Breast epithelium (tissue), 3 donors: Measurements from ENCODE around the gene FMN1.

Experiments
- POLR2A ChIP-seq: fragments of 450-650 bp; IDR thresholded peaks from one replicate; pipeline ENCODE4 v1.6.1; 2016; ENCODE audit warnings: antibody characterized with exemption, mild to moderate bottlenecking, moderate library complexity
- POLR2AphosphoS5 ChIP-seq, 3 donors: sonication (generic); formaldehyde crosslinking; IDR thresholded peaks; one replicate each; pipeline ENCODE4 v1.6.1; 2017; ENCODE audit warnings: antibody characterized with exemption in 3 of 3
- TF ChIP-seq, protein P1 (sequence below), 3 donors: fragments of 450-650 bp; IDR thresholded peaks; one replicate each; pipeline ENCODE4 v1.5.1; 2016 to 2017; ENCODE audit warnings: antibody characterized with exemption in 3 of 3, mild to moderate bottlenecking in 3 of 3, moderate library complexity in 3 of 3

DNA sequence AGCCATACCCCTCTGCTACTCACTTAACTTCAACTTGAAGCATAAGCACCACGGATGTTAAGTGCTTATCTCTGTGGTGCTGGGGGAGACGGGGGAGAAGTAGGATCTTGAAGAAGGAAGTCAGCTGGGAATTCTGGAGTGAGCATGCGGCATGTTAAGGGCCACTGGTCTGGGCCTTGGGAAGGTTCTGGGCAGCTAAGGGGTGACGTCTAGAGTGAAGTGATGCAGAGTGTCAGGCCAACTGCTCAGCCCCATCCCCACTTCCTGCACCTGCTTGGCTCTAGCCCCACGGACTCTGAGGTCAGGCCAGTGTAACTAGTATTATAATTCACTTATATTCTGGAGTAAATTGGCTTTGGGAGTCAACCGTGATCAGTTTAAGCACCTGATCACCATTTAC is 228.6 kb downstream of the FMN1 start:
- TF ChIP-seq, protein P1, sequence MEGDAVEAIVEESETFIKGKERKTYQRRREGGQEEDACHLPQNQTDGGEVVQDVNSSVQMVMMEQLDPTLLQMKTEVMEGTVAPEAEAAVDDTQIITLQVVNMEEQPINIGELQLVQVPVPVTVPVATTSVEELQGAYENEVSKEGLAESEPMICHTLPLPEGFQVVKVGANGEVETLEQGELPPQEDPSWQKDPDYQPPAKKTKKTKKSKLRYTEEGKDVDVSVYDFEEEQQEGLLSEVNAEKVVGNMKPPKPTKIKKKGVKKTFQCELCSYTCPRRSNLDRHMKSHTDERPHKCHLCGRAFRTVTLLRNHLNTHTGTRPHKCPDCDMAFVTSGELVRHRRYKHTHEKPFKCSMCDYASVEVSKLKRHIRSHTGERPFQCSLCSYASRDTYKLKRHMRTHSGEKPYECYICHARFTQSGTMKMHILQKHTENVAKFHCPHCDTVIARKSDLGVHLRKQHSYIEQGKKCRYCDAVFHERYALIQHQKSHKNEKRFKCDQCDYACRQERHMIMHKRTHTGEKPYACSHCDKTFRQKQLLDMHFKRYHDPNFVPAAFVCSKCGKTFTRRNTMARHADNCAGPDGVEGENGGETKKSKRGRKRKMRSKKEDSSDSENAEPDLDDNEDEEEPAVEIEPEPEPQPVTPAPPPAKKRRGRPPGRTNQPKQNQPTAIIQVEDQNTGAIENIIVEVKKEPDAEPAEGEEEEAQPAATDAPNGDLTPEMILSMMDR (IDR thresholded peaks at IDR 0.05): no peak
- TF ChIP-seq POLR2A (no peak), POLR2AphosphoS5 (IDR thresholded peaks at IDR 0.05) (no peak)
